Cardiac fibroblast (primary cell): ENCODE measurements around the gene CCL15.

ENCODE experiments used
- DNase-seq, 2 donors: peaks; one replicate each; pipeline versions ENCODE4 v3.0.0 to v3.0.0-alpha.2; 2010; ENCODE audit warnings: low read depth in 2 of 2
- H3K4me3 ChIP-seq, 2 donors: replicated peaks in 1 of 2; 1 replicate in 1 of 2; 2 replicates in 1 of 2; pipeline ENCODE4 v1.5.1; 2011; ENCODE audit warnings: low read depth in 2 of 2, low read length in 2 of 2, mild to moderate bottlenecking in 2 of 2, moderate library complexity in 1 of 2
- CTCF ChIP-seq: IDR thresholded peaks from one replicate; pipeline ENCODE4 v1.5.1; 2011; ENCODE audit warnings: low read depth, mild to moderate bottlenecking, low read length, inconsistent platforms

CCL15 gene

GRCh38 chr17:36008998-36009665 is 7.8 kb upstream of the CCL15 start:
- H3K4me3 ChIP-seq = no peak overlapping the region
- peak; percentile 59 for TF ChIP-seq CTCF
- DNase-seq = peak; percentile 21 to 47

- DNase-seq = no peak
Measured at GRCh38 chr17:36004594-36005108, 3.3 kb upstream of the CCL15 start.

GRCh38 chr17:36002631-36003030 is 1.3 kb upstream of the CCL15 start:
- DNase-seq = no peak
- H3K4me3 ChIP-seq = no peak overlapping the region
- no peak for TF ChIP-seq CTCF

More at GRCh38 chr17:36004594-36005108, 3.3 kb upstream of the CCL15 start:
- no peak overlapping the region for H3K4me3 ChIP-seq
- no peak for TF ChIP-seq CTCF

GRCh38 chr17:36001862-36002603 is 680 bp upstream of the CCL15 start:
- no peak for TF ChIP-seq CTCF
- DNase-seq = no peak
- H3K4me3 ChIP-seq = no peak overlapping the region

- no peak for DNase-seq
- H3K4me3 ChIP-seq = no peak overlapping the region
- TF ChIP-seq CTCF = no peak
Measured at GRCh38 chr17:36000732-36001109, 632 bp downstream of the CCL15 start.

- no peak overlapping the region for H3K4me3 ChIP-seq
- TF ChIP-seq CTCF = no peak
- DNase-seq = no peak
Measured at GRCh38 chr17:35998756-35999155, 2.6 kb downstream of the CCL15 start.
